Adrenal gland (tissue), 12 donors: Measurements from ENCODE around the gene SCUBE1. TPM values are rescaled to one million over a fixed set of nuclear protein-coding genes. Genes with fewer than 3 reads are reported as not detected.

ENCODE experiments used
- DNase-seq, 7 donors: peaks; one replicate each; pipeline ENCODE4 v3.0.0-alpha.2; 2019 to 2020
- H3K27ac ChIP-seq, 5 donors: fragments of 200-600 bp; sonication (generic) in 4 of 5; 1 replicate in 3 of 5; 2 replicates in 2 of 5; pipeline versions ENCODE4 v1.5.1 to v1.8.0; 2016 to 2020; ENCODE audit warnings: mild to moderate bottlenecking in 1 of 5
- H3K27me3 ChIP-seq: fragments of 200-600 bp; 2 replicates; pipeline ENCODE4 v1.8.0; 2021
- H3K36me3 ChIP-seq, 2 donors: fragments of 200-600 bp; replicated peaks in 1 of 2; 1 replicate in 1 of 2; 2 replicates in 1 of 2; pipeline versions ENCODE4 v1.5.1 to v1.8.0; 2018 to 2022
- H3K4me1 ChIP-seq, 2 donors: fragments of 200-600 bp; replicated peaks in 1 of 2; 1 replicate in 1 of 2; 2 replicates in 1 of 2; pipeline versions ENCODE4 v1.5.1 to v1.8.0; 2018 to 2021
- H3K4me3 ChIP-seq, 4 donors: fragments of 200-600 bp; sonication (generic) in 3 of 4; one replicate each; pipeline ENCODE4 v1.5.1; 2016 to 2018
- H3K9me3 ChIP-seq, 3 donors: fragments of 200-600 bp; sonication (generic) in 1 of 3; replicated peaks in 1 of 3; 1 replicate in 2 of 3; 2 replicates in 1 of 3; pipeline versions ENCODE4 v1.5.1 to v1.8.0; 2016 to 2021
- CTCF ChIP-seq, 6 experiments: fragments of 450-650 bp in 4 of 6; fragments of 200-600 bp in 2 of 6; sonication (generic) in 1 of 6; IDR thresholded peaks; 1 replicate in 5 of 6; 2 replicates in 1 of 6; pipeline versions ENCODE4 v1.5.1 to v1.8.0; 2016 to 2021; ENCODE audit warnings: antibody characterized with exemption in 6 of 6, mild to moderate bottlenecking in 2 of 6, moderate library complexity in 1 of 6
- POLR2A ChIP-seq, 2 donors: fragments of 450-650 bp; IDR thresholded peaks; one replicate each; pipeline ENCODE4 v1.6.1; 2017; ENCODE audit warnings: antibody characterized with exemption in 2 of 2, mild to moderate bottlenecking in 2 of 2, moderate library complexity in 1 of 2
- WGBS, 4 donors: extraction: QIAGEN DNeasy Blood & Tissue Kit in 2 of 4; methylation state at CpG; one replicate each; pipeline versions ENCODE4 v1.1.5 to v1.1.7; 2013 to 2017; 5-methylcytosine and 5-hydroxymethylcytosine counted together
- intact Hi-C, 2 donors: fragments of 100-400 bp; cut with DNase I; formaldehyde crosslinking; loops; one replicate each; pipeline versions ENCODE4 v1.14.1 to v1.15.0; 2022 to 2023
- polyA plus RNA-seq, 3 donors: library from polyadenylated mRNA; stranded (reverse); fragments of 200-250 nt in 2 of 3; fragments of 350-450 nt in 1 of 3; fragmentation: Illumina TruSeq in 1 of 3; extraction: RNeasy Lipid Tissue Mini Kit (QIAGEN cat#74804) in 1 of 3; gene quantifications; one replicate each; pipeline ENCODE4 v1.2.3, GENCODE V29; 2013 to 2014
- total RNA-seq, 9 donors: library from RNA; depleted of rRNA in 4 of 9; stranded (reverse); fragments of >200 nt in 4 of 9; fragments of 120-200 nt in 1 of 9; fragmentation: NEBNext Ultra II Directional in 1 of 9; extraction: Animal tissue kit (Norgen Biotek cat#: 25700) in 1 of 9; gene quantifications; one replicate each; pipeline versions ENCODE4 v1.1.0 to v1.2.4, GENCODE V29; 2013 to 2023
- donor health status: healthy with polysubstance abuse.
- donor health status: Bipolar disorder and iron deficiency.
- donor health status: DM: yes; HTN: yes; CAD: no.
- donor health status: DM: no; HTN: no; CAD: no.
- donor health status: DM: no; HTN: no; CAD: no.
- donor health status: DM: yes; HTN: yes; CAD: no.

SCUBE1 gene
- total and polyA plus RNA-seq, 12 donors = 1.4 to 34.0 (median 8.8) TPM

DNA sequence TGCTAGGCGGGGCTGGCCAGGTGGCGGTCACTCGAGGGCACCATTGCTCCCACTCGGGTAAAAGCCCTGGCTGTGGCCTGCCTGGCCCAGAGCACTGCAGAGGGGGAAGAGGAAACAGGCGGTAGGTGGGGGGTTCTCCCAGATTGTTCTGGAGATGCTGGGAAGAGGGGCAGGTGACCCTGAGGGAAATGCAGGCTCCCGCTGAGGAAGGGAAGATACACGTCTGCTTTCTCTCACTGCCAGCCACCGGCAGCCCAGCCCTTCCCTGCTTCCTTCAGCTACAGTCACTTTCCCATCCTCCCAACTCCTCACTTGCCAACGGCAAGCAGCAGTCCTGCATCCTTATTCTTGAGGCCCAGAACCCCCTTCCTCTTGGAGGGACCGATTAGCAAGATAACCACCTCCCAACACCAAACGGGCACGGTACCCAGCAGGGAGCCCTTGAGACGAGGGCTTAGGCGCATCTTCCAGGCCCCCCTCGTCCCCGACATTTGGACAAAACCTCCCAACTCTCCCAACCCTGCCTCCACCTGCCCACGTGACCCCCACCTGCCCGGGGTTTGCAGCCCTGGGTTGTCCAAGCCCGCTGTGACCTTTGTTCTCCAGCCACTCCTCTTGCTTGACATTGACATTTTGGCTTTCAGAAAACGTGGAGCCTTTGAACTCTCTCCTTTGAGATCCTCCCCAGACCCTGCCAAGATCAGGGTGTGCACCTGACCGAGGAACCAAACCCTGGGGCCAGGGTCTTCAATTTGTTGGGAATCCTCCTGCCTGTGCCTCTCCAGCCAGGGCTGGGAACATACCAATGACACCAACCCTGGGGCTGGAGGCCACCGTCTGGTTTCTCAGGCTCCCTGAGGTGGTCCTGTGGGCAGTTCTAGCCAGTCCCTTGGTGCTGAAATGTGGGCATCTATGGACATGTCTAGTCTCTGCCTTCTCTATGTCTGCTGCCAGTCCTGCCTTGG is 107.4 kb downstream of the SCUBE1 start:
- 58 to 75% (median 67%) methylated on average over 13 to 22 of the region's 22 CpGs for WGBS, 4 donors
- H3K27ac ChIP-seq = peak overlapping the region in 3 of 5 donors; percentile 39 to 91 (median 80)
- TF ChIP-seq CTCF (IDR thresholded peaks at IDR 0.05) (no peak), POLR2A (IDR thresholded peaks at IDR 0.05) (no peak)
- intact Hi-C loops = no loop called here
- H3K27me3 ChIP-seq = no peaks in the 10 kb centered on the region
- no peaks in the 10 kb centered on the region for H3K36me3 ChIP-seq
- peaks cover 27 to 37% of the 10 kb centered on the region in 2 donors for H3K4me1 ChIP-seq
- no peak for DNase-seq
- no peaks in the 10 kb centered on the region for H3K9me3 ChIP-seq
- H3K4me3 ChIP-seq = no peak overlapping the region

DNA sequence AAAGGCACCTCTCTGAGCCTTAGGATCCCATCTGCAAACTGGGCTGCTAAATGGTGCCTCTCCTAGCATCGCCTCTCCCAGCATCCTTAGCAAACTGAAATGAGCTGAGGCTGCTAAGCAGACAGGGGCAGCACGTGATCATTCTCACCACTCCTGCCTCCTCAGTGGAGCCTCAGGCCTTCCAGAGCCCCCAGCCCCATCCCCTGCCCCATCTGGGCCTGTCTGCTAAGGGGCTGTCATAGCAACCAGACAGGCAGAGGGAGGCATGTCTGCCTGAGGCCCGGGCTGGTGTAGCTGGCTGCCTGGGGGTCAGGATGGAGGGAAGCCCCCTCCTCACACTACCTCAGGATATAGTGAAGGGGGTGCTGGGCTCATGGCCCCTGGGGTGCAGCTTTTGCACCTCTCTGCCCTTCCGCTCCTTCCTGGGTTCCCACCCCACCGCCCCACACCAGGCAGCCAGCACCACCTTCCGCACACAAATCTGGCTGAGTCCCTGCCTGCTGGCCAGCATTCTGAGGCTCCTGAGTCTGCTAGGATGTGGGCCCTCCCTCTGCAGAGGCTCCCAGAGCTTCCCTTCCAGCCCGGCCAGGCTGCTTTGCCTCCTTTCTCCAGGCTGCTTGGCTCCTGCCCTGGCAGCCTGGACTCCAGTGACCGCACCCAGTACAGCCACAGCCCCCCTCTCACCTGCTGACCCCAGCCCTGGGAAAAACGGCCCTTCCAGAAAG is 108.7 kb downstream of the SCUBE1 start:
- TF ChIP-seq POLR2A (IDR thresholded peaks at IDR 0.05) = no peak
- TF ChIP-seq CTCF (IDR thresholded peaks at IDR 0.05) = no peak
- H3K9me3 ChIP-seq = no peaks in the 10 kb centered on the region
- no peak overlapping the region for H3K4me3 ChIP-seq
- peak in 1 of 7 donors; percentile 21 for DNase-seq
- peaks cover 27 to 37% of the 10 kb centered on the region in 2 donors for H3K4me1 ChIP-seq
- intact Hi-C loops = loop anchor here (5.0 kb wide), 2 partner anchors 38 to 153 kb away; no protein-coding TSS in a partner anchor
- no peaks in the 10 kb centered on the region for H3K27me3 ChIP-seq
- WGBS, 4 donors = 78 to 84% (median 82%) methylated on average over 3 to 9 of the region's 9 CpGs
- H3K27ac ChIP-seq = peak overlapping the region in 1 of 5 donors; percentile 91
- H3K36me3 ChIP-seq = no peaks in the 10 kb centered on the region

GRCh38 chr22:43233529-43233928 is 109.6 kb downstream of the SCUBE1 start:
- TF ChIP-seq POLR2A (IDR thresholded peaks at IDR 0.05) = no peak
- intact Hi-C loops = loop anchor here (2.0 to 5.0 kb wide), 3 partner anchors 39 to 154 kb away; no protein-coding TSS in a partner anchor
- H3K9me3 ChIP-seq = no peaks in the 10 kb centered on the region
- DNase-seq = no peak
- H3K36me3 ChIP-seq = no peaks in the 10 kb centered on the region
- H3K4me3 ChIP-seq = no peak overlapping the region
- no peaks in the 10 kb centered on the region for H3K27me3 ChIP-seq
- H3K4me1 ChIP-seq = peaks cover 27 to 34% of the 10 kb centered on the region in 2 donors
- no peak overlapping the region for H3K27ac ChIP-seq
- WGBS, 4 donors = 67 to 86% (median 82%) methylated on average over 3 to 6 of the region's 6 CpGs

GRCh38 chr22:43232445-43232844 is 110.7 kb downstream of the SCUBE1 start:
- Histone ChIP-seq H3K36me3 (no peaks in the 10 kb centered on the region), H3K4me3 (no peak overlapping the region), H3K27ac (no peak overlapping the region), H3K9me3 (no peaks in the 10 kb centered on the region), H3K4me1 (peaks cover 20 to 24% of the 10 kb centered on the region in 2 donors), H3K27me3 (no peaks in the 10 kb centered on the region)
- WGBS, 4 donors = 77 to 88% (median 85%) methylated on average over 7 to 8 of the region's 8 CpGs
- no peak for DNase-seq
- intact Hi-C loops = loop anchor here (2.0 to 5.0 kb wide), 3 partner anchors 40 to 155 kb away; no protein-coding TSS in a partner anchor
- TF ChIP-seq POLR2A (IDR thresholded peaks at IDR 0.05) = no peak
- no peak for TF ChIP-seq CTCF (IDR thresholded peaks at IDR 0.05)
